PC-9 (cell line): ENCODE data around the gene CNTN5. TPM values are rescaled to one million over a fixed set of nuclear protein-coding genes. Genes with fewer than 3 reads are reported as not detected.
A peak's percentile ranks its signal among the peaks of the same experiment; 100 is the strongest.

Source experiments
- BruUV-seq: library from RNA; stranded (reverse); fragments of 400-500 nt; replicated peaks from 2 replicates; lab custom pipeline; 2021; lab: Mats Ljungman, UMichigan
- CTCF ChIA-PET: fragments of 300-600 bp; sonication (Branson Sonifier 250); formaldehyde crosslinking; loops from one replicate; lab custom pipeline; 2022; ENCODE audit warnings: antibody characterized with exemption; lab: Charles Lee
- POLR2A ChIA-PET: fragments of 300-600 bp; sonication (Branson Sonifier 250); formaldehyde crosslinking; loops from one replicate; lab custom pipeline; 2022; ENCODE audit warnings: antibody characterized with exemption; ENCODE audit not compliant: unreplicated experiment; lab: Charles Lee
- DNase-seq, 2 experiments: peaks; one replicate each; pipeline versions ENCODE4 v3.0.0 to v3.0.0-alpha.2; 2015 to 2022; ENCODE audit warnings: mixed read lengths in 1 of 2
- H2AFZ ChIP-seq: fragments of 200-600 bp; sonication (generic); 2 replicates; pipeline ENCODE4 v1.8.1; 2017; ENCODE audit warnings: antibody characterized with exemption
- H3F3A ChIP-seq: fragments of 200-600 bp; sonication (generic); 2 replicates; pipeline ENCODE4 v1.8.1; 2017; ENCODE audit warnings: antibody characterized with exemption, mild to moderate bottlenecking, low read depth; ENCODE audit not compliant: insufficient read depth
- H3K27ac ChIP-seq: fragments of 200-600 bp; sonication (generic); 2 replicates; pipeline ENCODE4 v1.6.1; 2016; ENCODE audit warnings: mixed run types
- H3K27me3 ChIP-seq: fragments of 200-600 bp; sonication (generic); 2 replicates; pipeline ENCODE4 v1.6.1; 2016; ENCODE audit warnings: low read depth, mixed run types; ENCODE audit not compliant: insufficient read depth
- H3K36me3 ChIP-seq: fragments of 200-600 bp; sonication (generic); 2 replicates; pipeline ENCODE4 v1.6.1; 2016; ENCODE audit warnings: low read depth, mixed run types
- H3K4me1 ChIP-seq: fragments of 200-600 bp; sonication (generic); replicated peaks from 2 replicates; pipeline ENCODE4 v1.6.1; 2016; ENCODE audit warnings: mixed run types; ENCODE audit not compliant: insufficient read depth
- H3K4me2 ChIP-seq: fragments of 200-600 bp; sonication (generic); 2 replicates; pipeline ENCODE4 v1.6.1; 2017; ENCODE audit warnings: mixed run types
- H3K4me3 ChIP-seq: fragments of 200-600 bp; sonication (generic); 2 replicates; pipeline ENCODE4 v1.6.1; 2016; ENCODE audit warnings: mixed run types
- H3K79me2 ChIP-seq: fragments of 200-600 bp; sonication (generic); 2 replicates; pipeline ENCODE4 v1.6.1; 2017; ENCODE audit warnings: low read depth, mixed run types
- H3K9me2 ChIP-seq: fragments of 200-600 bp; sonication (generic); 2 replicates; pipeline ENCODE4 v1.8.1; 2017; ENCODE audit warnings: mild to moderate bottlenecking; ENCODE audit not compliant: insufficient read depth
- H3K9me3 ChIP-seq: fragments of 200-600 bp; sonication (generic); 2 replicates; pipeline ENCODE4 v1.8.1; 2016; ENCODE audit warnings: low read depth; ENCODE audit not compliant: insufficient read depth
- H4K20me1 ChIP-seq: fragments of 200-600 bp; sonication (generic); 2 replicates; pipeline ENCODE4 v1.8.1; 2017; ENCODE audit not compliant: insufficient read depth
- EZH2 ChIP-seq: fragments of 200-600 bp; sonication (generic); IDR thresholded peaks from 2 replicates; pipeline ENCODE4 v1.8.0; 2017; ENCODE audit warnings: antibody characterized with exemption, low read depth
- intact Hi-C: fragments of 100-400 bp; cut with micrococcal nuclease; formaldehyde crosslinking; loops from one replicate; pipeline ENCODE4 v1.10.0; 2022; ENCODE audit not compliant: unreplicated experiment
- total RNA-seq: library from RNA; stranded (reverse); gene quantifications from 2 replicates; pipeline ENCODE4 v1.2.3, GENCODE V29; 2021
- TF ChIP-seq, protein P1 (sequence below): fragments of 200-600 bp; sonication (generic); conservative IDR thresholded peaks from 2 replicates; pipeline ENCODE4 v1.6.1; 2017; ENCODE audit warnings: mixed run types, antibody characterized with exemption, mild to moderate bottlenecking, moderate library complexity

Gene CNTN5
- total RNA-seq, 1 experiment from 2014 or later: not detected

DNA sequence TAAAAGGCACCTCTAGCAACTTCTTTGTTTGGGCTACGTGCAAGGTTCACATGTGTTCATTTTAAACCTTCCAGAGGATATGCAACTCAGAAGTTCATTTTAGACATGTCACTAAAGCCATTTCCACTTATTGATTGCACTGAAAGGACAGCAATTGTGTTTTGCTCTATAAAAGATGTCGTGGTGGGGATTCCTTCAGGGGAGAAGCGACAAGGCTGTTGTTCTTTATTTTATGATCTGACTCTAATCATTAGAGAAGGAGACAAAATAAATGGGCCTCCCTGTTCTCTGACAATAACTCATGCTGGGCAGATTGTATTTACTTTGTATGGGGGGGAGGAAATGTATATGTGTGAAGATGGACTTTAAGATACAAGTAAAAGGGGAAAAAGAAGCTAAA lies 1296.2 kb downstream of the CNTN5 start:
- BruUV-seq: no TSS peak

DNA sequence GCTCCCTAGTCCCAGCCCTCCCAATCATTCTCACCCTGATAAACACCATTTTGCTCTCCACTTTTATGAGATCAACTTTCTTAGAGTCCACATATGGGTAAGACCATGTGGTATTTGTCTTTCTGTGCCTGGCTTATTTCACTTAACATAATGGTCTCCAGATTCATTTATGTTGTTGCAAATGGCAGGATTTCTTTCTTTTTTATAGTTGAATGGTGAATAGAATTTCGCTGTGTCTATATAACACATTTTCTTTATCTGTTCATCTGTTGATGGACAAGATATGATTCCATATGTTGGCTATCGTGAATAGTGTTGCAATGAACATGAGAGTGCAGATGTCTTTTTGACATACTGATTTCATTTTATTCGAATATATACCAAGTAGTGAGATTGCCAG lies 1298.9 kb downstream of the CNTN5 start:
- no TSS peak for BruUV-seq
- Histone ChIP-seq H3K4me3 (no peak overlapping the region), H3K4me1 (no peaks in the 10 kb centered on the region), H3K79me2 (no peaks in the 10 kb centered on the region), H3K9me2 (no peaks in the 10 kb centered on the region), H3K9me3 (no peaks in the 10 kb centered on the region), H2AFZ (no peak overlapping the region), H4K20me1 (no peaks in the 10 kb centered on the region), H3K27me3 (no peaks in the 10 kb centered on the region), H3K4me2 (no peak overlapping the region), H3K27ac (no peak overlapping the region), H3F3A (no peaks in the 10 kb centered on the region; the same call in 1 of the 2 replicates), H3K36me3 (no peaks in the 10 kb centered on the region)
- ChIA-PET CTCF (no interaction called here), POLR2A (no interaction called here)
- TF ChIP-seq EZH2: no peak
- intact Hi-C loops: no loop called here
- DNase-seq: no peak

More for the DNA sequence above, 1296.2 kb downstream of the CNTN5 start:
- Histone ChIP-seq H3K79me2 (no peaks in the 10 kb centered on the region), H3K4me2 (no peak overlapping the region), H4K20me1 (no peaks in the 10 kb centered on the region), H3F3A (no peaks in the 10 kb centered on the region; the same call in 1 of the 2 replicates), H3K9me2 (no peaks in the 10 kb centered on the region), H2AFZ (no peak overlapping the region), H3K36me3 (no peaks in the 10 kb centered on the region), H3K4me1 (no peaks in the 10 kb centered on the region), H3K27me3 (no peaks in the 10 kb centered on the region), H3K4me3 (no peak overlapping the region), H3K27ac (no peak overlapping the region), H3K9me3 (no peaks in the 10 kb centered on the region)
- intact Hi-C loops: no loop called here
- TF ChIP-seq, protein P1, sequence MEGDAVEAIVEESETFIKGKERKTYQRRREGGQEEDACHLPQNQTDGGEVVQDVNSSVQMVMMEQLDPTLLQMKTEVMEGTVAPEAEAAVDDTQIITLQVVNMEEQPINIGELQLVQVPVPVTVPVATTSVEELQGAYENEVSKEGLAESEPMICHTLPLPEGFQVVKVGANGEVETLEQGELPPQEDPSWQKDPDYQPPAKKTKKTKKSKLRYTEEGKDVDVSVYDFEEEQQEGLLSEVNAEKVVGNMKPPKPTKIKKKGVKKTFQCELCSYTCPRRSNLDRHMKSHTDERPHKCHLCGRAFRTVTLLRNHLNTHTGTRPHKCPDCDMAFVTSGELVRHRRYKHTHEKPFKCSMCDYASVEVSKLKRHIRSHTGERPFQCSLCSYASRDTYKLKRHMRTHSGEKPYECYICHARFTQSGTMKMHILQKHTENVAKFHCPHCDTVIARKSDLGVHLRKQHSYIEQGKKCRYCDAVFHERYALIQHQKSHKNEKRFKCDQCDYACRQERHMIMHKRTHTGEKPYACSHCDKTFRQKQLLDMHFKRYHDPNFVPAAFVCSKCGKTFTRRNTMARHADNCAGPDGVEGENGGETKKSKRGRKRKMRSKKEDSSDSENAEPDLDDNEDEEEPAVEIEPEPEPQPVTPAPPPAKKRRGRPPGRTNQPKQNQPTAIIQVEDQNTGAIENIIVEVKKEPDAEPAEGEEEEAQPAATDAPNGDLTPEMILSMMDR: no peak
- TF ChIP-seq EZH2: no peak
- ChIA-PET POLR2A (no interaction called here), CTCF (no interaction called here)
- no peak for DNase-seq

DNA sequence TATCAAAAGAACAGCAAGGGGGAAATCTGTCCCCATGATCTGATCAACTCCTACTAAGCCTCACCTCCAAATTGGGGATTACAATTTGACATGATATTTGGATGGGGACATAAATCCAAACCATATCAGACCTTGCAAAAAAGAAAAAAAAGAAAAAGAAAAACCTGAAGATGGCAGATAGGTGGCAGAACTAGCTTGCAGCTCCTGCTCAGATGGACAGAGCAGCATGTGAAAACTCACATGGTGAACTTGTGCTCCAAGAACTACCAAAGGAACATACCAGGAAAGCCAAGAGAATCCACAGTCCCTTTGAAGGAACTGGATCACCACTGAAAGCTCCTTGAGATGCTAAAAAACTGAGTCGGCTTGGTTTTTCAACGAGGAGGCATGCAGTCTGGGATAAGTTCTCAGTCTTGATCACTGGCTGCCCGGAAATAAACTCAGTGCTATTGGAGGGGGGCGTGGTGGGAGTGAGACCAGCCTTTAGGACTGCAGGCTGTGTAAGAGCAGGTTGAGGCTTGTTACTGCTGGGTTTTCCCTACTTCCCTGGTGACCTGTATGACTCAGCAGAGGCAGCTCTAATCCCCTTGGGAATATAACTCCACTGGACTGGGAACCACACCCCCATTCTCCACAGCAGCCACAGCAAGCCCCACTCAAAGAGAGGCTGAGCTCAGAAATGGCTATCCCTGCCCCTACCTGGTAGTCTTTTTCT lies 1308.0 kb downstream of the CNTN5 start:
- CTCF ChIA-PET: interaction anchor here (0.6 kb wide), 1 partner anchor 481 kb away, joined by 3 read pairs; no protein-coding TSS in a partner anchor
- Histone ChIP-seq H3K9me3 (no peaks in the 10 kb centered on the region), H3K27me3 (no peaks in the 10 kb centered on the region), H3K36me3 (no peaks in the 10 kb centered on the region), H4K20me1 (no peaks in the 10 kb centered on the region), H3K27ac (no peak overlapping the region), H3K4me2 (no peak overlapping the region), H3K79me2 (no peaks in the 10 kb centered on the region), H3K9me2 (no peaks in the 10 kb centered on the region), H2AFZ (no peak overlapping the region), H3K4me3 (no peak overlapping the region), H3K4me1 (no peaks in the 10 kb centered on the region), H3F3A (no peaks in the 10 kb centered on the region)
- DNase-seq: peak in 1 of 2 experiments; percentile 54
- POLR2A ChIA-PET: no interaction called here
- TSS peak; percentile 76 for BruUV-seq
- intact Hi-C loops: loop anchor here (5.0 kb wide), 1 partner anchor 249 kb away; no protein-coding TSS in a partner anchor
- TF ChIP-seq EZH2: no peak
- TF ChIP-seq, protein P1: no peak
